GM18502 (cell line): ENCODE measurements around the gene ZNF599.
"Not testable (repeated sequence)": the region's sequence is repeated elsewhere in the genome, so short reads cannot be mapped to it uniquely, and the experiment has no call there.

Experiments
- ATAC-seq: cut with Tn5 transposase; IDR thresholded peaks from one replicate; pipeline ENCODE4 v1.9.1; 2021; ENCODE audit warnings: mild to moderate bottlenecking; ENCODE audit not compliant: unreplicated experiment, poor library complexity

The ZNF599 gene

GRCh38 chr19:34772697-34773554 is at the start of gene ZNF599:
Gene ZNF599, minus strand, starts transcription at chr19:34773215. Its CDS starts 374 bp downstream, at chr19:34772841.
- ATAC-seq: peak; percentile 98

DNA sequence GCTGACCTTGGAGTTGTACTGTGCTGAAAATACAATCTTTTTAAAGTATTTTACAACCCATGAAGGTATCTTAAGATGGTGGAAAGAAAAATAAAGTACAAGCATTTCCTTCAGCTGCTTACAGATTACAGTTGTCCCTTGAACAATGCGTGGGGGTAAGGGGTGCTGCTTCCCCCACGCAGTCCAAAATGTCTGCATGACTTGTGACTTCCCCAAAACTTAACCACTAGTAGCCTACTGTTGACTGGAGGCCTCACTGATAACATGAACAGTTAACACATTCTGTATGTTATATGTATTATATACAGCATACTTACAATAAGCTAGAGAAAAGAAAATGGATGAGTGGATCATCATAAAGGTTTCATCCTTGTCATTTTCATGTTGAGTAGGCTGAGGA is 45.3 kb upstream of the ZNF599 start:
- ATAC-seq: no peak

DNA sequence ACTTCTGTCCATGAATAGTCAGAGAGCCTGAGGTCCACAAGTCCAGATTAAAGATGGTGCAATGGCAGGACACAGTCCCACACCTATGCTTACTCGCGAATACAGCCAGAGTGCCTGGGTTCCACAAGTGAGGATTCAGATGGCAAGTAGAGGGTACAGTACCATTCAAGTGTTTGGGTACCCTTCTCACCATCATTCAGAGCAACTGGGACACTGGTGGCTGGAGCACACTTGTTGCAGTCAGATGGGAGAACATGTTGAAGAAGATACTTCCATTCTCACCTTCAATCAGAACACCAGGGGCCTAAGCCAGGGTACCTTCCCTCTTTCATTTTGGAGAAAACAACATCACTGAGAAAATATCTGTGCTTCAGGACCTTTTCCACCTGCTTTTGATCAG is 43.7 kb upstream of the ZNF599 start:
- no peak for ATAC-seq

- ATAC-seq: no peak
Observed at GRCh38 chr19:34808566-34808965, 35.6 kb upstream of the ZNF599 start.

- no peak for ATAC-seq
Observed at GRCh38 chr19:34806976-34807860, 34.2 kb upstream of the ZNF599 start.

- ATAC-seq: no peak
Observed at GRCh38 chr19:34804115-34804514, 31.1 kb upstream of the ZNF599 start.

DNA sequence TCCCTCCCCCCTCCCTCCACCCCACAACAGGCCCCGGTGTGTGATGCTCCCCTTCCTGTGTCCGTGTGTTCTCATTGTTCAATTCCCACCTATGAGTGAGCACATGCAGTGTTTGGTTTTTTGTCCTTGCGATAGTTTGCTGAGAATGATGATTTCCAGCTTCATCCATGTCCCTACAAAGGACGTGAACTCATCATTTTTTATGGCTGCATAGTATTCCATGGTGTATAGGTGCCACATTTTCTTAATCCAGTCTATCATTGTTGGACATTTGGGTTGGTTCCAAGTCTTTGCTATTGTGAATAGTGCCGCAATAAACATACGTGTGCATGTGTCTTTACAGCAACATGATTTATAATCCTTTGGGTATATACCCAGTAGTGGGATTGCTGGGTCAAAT is 23.9 kb upstream of the ZNF599 start:
- not testable (repeated sequence) for ATAC-seq

DNA sequence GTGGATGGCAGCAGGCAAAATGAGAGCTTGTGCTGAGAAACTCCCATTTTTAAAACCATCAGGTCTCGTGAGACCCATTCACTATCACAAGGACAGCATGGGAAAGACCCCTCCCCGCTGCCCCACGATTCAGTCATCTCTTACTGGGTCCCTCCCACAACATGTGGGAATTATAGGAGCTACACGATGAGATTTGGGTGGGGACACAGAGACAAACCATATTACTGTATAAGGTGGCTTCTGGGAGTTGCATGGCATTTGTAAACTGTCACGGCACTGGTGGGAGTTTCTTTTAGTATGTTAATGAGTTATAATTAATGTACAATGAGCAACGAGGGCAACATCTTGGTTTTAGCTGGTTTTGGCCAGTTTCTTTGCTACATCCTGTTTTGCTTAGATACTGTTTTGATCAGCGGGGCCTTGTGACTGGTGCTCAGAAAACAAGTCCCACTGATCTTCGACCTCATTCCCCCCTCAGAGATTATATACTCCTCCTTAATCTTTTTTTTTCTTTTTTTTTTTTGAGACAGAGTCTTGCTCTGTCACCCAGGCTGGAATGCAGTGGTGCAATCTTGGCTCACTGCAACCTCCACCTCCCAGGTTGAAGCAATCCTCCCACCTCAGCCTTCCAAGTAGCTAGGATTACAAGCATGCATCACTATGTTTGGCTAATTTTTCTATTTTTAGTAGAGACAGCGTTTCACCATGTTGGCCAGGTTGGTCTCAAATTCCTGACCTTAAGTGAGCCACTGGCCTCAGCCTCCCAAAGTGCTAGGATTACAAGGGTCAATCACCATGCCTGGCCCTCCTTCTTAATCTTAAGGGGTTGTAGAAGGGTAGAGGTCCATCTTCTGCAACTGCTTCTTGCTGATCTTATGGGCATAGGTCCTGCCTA is 21.3 kb upstream of the ZNF599 start:
- ATAC-seq: no peak

DNA sequence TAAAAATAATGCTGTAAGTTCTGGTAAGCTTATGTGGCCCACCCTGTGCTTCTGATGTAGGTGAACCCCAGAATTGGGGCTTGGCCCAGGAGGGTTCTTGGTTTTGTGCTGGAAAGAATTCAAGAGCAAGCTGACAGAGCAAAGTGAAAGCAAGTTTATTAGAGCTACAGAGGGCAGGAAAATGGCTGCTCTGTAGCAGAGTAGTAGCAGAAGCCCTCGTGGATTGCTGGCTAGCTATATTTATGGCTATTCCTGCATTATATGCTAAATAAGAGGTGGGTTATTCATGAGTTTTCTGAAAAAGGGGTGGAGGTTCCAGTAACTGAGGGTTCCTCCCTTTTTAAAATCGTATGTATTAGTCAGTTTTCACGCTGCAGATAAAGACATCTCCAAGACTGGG is 20.6 kb upstream of the ZNF599 start:
- no peak for ATAC-seq

- no peak for ATAC-seq
Observed at GRCh38 chr19:34788074-34788473, 15.1 kb upstream of the ZNF599 start.

- no peak for ATAC-seq
Observed at GRCh38 chr19:34787059-34787824, 14.2 kb upstream of the ZNF599 start.

- no peak for ATAC-seq
Observed at GRCh38 chr19:34786236-34786635, 13.2 kb upstream of the ZNF599 start.

DNA sequence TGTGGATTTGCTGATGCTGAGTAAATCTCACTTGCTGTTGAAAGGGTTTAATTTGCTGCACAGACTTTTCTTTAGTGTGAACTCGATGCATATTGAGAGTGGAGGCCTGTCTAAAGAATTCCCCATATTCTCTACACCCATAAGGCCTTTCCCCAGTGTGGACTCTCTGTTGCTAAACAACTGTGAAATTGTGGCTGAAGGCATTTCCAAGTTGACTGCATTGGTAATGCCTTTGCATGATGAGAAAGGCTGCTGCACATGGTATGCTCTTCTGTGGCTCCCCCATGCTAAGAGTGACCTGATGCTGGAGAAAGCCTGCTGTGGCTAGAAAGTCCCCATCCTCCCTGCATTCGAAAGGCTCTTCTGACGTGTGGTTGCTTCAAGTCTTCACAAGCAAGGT is 6.6 kb upstream of the ZNF599 start:
- ATAC-seq: no peak

DNA sequence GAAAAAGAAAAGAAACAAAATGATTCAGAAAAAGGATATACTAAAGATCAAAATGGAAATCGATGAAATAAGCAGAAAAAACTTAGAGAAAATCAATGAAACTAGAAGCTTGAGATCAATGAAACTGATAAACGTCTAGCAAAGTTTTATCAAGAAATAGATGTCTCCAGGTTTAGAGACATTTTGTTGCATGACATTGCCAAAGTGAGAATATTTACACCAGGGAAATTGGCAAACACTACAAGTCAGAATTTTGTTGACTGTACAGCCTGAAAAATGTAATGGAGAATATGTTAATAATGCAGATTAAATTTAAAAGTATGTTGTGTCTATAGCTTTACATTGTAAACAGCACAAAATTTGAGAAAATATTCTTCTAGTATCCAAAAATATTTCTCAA is 5.3 kb upstream of the ZNF599 start:
- no peak for ATAC-seq

- no peak for ATAC-seq
Observed at GRCh38 chr19:34774857-34775256, 1.8 kb upstream of the ZNF599 start.

- no peak for ATAC-seq
Observed at GRCh38 chr19:34773555-34773864, 495 bp upstream of the ZNF599 start.

DNA sequence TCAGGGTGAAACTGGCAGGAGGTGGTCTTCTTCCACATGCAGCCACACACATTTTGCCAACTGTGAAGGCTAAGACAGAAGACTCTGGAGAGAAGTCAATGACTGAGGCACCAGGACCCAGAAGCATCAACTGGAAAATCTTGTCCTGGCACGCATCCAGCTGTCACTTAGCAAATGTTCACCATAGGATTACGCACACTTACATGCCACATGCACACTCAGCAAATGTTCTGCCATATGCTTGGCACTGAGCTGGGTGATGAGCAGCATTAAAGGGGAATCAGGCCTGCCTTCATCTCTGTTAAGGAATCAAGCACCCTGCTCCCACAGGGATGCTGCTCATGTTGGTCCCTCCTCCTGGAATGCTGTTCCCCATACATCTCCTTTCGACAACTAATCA is 5.1 kb downstream of the ZNF599 start:
- no peak for ATAC-seq

DNA sequence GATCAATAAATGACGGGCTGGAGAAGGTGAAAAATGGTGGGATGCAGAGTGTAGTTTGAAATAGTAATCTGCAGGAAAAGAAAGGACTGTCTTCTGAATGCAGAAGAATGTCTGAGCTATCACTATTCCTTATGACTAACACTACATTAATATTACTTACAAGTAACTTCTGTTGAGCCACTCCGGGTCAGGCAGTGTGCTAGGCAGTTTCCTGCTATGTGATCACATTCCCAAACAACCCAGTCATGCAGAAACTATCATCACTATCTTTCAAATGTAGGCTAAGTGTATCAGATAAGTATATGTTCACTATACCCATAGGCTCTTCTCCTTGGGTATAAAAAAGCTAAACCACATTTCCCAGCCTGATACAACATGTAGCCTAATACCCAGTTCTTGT is 6.6 kb downstream of the ZNF599 start:
- no peak for ATAC-seq

DNA sequence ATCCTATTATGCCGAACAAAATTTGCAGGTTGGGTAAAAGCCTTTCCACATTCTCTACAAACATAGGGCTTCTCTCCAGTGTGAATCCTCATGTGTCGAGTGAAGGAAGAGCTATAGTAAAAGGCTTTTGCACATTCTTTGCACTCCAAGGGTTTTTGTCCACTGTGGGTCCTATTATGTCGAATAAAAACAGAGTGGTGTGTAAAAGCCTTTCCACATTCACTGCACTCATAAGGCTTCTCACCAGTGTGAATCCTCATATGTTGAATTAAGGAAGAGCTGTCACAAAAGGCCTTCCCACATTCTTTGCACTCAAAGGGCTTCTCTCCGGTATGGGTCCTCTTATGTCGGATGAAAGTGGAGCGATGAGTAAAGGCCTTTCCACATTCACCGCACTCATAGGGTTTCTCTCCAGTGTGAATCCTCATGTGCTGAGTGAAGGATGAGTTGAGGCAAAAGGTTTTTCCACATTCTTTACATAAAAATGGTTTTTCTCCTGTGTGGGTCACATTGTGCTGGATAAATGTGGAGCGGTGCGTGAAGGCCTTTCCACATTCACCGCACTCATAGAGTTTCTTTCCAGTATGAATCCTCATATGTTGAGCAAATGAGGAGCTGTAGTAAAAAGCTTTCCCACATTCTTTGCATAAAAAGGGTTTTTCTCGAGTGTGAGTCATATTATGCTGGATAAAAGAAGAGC is 13.6 kb downstream of the ZNF599 start:
- no peak for ATAC-seq
